Stimulated activated CD4-positive, alpha-beta T cell treated with anti-CD3 and anti-CD28 coated beads, TNF-alpha, amount 100 ng/mL, for 4 hours (primary cell): ENCODE results near the gene ABCG2.

ENCODE experiments used
- DNase-seq, 3 experiments: peaks; one replicate each; pipeline ENCODE4 v3.0.0-alpha.2; 2020; ENCODE audit warnings: low read depth in 3 of 3

ABCG2 gene

GRCh38 chr4:88158489-88159228, at the start of gene ABCG2:
Gene ABCG2, minus strand, starts transcription at chr4:88158639. Its CDS starts 18,644 bp downstream, at chr4:88139995.
- DNase-seq, result peak; percentile 1 to 17 (median 13)

DNA sequence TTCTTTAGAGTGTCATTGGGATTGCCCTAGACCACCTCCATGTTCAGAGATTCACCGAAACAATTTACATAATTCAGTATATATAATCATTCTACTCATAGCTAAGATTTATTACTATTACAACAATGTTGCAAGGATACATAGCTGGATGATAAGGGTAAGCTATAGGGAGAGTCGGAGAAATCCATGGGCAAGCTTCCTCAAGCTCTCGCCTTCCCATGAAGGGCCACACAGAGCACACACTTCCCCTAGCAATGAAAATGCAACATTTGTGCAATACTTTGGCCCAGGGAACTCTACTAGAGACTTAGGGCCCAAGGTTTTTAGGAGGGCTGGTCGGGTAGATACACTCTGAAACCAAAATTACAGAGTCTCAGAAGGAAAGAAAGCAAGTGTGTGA, 49.7 kb upstream of the ABCG2 start:
- DNase-seq, result no peak

GRCh38 chr4:88207171-88207570, 48.7 kb upstream of the ABCG2 start:
- no peak for DNase-seq

DNA sequence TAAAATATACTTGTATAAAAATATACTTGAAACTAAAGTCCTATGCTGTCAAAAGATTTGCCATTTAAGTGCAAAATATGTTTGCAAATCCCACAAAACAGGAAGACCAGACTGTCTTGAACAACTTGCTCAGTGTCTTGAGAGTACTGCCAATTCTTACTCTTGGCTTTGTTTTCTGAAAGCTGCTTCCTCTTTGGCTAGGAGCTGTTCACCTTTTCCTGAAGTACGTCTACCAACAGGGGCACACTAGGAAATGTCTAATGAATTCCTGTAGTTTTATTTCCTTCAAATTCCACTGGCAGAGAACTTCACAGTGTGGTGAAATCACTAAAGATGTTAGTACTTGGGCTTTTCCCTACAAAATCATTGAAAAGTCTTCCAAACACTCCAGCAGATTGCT, 46.4 kb upstream of the ABCG2 start:
- DNase-seq, result no peak

DNA sequence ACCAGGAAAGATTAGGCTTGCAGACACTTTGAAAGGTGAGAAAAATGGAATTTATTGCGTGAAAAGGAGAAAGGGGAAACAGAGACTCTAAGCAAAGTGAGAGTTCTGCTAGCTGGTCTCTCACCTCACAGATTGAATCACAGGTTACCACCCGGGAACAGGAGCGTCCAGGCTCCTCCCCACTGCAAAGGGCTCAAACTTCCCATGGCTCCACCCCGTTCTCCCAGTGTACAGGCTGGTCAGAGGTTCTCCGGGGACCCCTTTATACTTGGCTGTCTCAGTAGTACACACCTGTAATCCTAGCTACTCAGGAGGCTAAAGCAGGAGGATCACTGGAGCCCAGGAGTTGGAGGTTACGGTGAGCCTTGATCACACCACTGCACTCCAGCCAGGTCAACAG, 44.0 kb upstream of the ABCG2 start:
- no peak for DNase-seq

DNA sequence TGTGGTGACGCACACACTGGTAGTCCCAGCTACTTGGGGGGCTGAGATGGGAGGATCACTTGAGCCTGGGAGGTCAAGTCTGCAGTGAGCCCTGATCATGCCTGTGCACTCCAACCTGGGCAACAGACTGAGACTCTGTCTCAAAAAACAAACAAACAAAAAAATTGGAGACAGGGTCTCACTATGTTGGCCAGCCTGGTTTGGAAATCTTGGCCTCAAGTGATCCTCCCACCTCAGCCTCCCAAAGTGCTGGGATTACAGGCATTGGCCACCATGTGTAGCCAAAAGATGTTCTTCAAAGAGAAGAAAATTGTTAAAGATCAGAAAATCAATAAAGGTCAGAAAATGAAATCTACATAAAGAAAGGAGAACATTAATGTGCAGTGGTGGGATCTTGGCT, 41.7 kb upstream of the ABCG2 start:
- DNase-seq, result no peak

DNA sequence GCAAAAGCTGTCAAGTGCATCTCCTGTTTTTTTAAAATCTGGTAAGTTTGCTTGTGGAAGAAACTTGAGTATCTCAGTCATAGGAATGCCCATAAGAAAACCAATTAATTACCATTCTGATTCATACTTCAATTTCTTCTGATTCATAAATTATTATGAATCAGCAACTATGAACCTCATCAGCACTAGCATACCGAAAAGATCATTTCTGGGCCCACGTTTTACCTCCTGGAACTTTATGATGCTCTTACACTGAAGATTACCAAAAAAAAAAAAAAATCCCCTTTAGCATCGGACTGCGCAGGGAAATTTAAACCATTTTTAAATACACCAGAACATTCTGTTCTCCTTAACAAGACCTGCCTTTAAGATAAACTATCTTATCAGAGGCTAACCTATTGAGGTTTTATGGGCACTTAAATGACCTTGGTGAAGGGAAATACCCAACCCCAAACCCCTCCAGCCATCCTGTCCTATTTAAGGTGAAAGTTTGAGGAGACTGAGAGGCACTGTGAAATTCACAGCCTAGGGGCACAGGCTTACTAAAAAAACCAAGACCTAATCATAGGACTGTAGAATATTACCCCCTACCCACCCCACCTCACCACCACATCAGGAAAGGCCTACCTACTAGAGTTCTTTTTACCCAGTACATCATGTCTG, 38.2 kb upstream of the ABCG2 start:
- DNase-seq, result no peak

DNA sequence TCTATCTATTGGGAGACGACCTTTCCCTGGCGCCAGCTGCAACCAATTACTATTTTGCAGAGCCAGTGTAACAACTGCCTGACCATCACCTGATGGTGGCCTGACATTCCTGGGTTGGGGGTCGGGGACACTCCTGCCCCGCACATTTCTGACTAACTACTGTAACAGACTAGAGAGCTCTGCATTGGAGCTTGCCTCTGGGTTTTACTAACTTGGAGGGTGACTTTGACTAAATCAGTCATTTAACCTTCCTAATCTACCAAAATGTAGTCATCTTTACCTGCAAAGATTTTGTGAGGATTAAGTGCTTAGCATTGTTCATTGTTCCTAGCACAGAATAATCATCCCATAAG, 37.5 kb upstream of the ABCG2 start:
- DNase-seq, result no peak

GRCh38 chr4:88195328-88196012, 37.0 kb upstream of the ABCG2 start:
- no peak for DNase-seq

DNA sequence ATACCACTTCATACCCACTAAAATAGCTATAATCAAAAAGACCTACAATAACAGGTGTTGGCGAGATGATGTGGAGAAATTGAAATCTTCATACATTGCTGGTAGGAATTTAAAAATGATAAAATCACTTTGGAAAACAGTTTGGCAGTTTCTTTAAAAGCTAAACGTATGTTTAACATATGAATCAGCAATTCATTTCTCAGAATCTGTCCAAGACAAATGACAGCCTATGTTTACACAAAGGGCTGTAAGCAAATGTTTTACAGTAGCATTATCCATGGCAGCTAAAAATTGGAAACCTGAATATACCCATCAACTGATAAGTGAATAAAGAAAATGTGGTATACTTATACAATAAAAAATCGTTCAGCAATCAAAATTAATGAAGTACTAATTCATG, 33.0 kb upstream of the ABCG2 start:
- DNase-seq, result no peak

DNA sequence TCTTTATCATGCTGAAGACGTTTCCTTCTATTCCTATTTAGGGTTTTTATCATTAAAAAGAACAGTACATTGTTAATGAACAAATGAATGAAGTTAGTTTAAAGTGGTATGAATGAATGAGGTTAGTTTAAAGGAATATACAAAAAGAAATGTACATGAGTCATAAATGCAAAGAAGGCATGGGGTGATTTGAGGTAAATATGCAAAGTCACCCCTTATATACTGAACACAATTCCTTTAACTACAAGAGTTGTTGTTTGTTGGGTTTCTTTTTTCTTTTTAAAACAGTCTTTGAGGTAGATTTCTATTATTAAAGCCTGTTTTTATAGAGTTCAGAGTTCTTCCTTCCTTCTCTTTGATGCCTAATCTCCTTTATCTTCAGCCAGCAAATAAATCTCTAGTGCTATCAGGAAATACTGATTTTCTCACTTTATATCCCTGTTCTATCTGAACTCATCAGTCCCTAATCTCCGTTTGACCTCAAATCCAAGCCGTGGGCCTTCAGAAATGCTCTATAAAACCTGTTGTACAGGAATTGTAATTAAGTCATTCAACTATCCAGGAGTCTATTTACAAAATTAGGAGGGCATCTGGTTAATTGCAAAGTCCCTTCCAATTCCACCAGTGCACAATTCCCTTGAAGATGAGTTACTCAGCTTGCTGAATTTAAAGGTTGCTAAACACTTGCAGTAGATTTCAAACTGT, 31.6 kb upstream of the ABCG2 start:
- DNase-seq, result no peak

DNA sequence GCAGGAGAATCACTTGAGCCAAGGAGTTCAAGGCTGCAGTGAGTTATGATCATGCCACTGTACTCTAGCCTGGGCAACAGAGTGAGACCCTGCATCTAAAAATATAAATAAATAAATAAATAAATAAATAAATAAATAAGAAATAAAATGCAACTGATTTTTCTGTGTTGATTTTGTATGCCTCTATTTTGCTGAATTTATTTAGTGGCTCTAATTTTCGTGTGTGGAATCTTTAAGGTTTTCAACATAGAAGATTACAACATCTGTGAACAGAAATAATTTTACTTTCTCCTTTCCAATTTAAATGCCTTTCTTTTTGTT, 30.9 kb upstream of the ABCG2 start:
- DNase-seq, result no peak

DNA sequence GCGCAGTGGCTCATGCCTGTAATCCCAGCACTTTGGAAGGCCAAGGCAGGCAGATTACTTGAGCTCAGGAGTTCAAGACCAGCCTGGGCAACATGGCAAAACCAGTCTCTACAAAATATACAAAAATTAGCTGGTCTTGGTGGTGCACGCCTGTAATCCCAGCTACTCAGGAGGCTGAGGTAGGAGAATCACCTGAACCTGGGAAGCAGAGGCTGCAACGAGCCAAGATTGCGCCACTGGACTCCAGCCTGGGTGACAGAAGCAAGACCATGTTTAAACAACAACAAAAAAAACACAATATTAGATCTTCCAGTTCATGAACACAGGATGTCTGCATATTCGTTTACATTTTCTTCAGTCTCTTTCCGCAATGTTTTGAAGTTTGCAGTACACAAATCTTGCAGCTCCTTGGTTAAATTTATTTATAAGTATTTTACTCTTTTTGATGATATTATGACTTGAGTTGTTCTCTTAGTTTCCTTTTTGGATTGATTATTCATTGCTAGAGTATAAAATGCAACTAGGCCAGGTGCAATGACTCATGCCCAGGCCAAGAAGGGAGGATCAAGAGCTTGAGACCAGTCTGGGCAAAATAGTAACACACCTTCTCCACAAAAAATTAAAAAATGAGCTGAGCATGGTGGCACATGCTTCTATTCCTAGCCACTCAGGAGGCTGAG, 30.4 kb upstream of the ABCG2 start:
- no peak for DNase-seq

GRCh38 chr4:88187766-88188165, 29.3 kb upstream of the ABCG2 start:
- no peak for DNase-seq

DNA sequence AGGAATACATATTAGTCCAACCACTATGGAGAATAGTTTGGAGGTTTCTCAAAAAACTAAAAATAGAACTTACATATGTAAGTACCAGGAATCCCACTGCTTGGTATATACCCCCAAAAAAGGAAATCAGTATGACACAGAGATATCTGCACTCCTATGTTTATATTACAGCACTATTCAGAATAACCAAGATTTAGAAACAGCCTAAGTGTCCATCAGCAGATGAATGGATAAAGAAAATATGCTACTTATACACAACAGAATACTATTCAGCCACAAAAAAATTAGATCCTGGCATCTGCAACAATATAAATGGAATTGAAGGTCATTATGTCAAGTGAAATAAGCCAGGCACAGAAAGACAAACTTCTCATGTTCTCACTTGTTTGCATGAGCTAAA, 27.5 kb upstream of the ABCG2 start:
- no peak for DNase-seq

- no peak for DNase-seq
Observed at GRCh38 chr4:88179261-88179660, 20.8 kb upstream of the ABCG2 start.

- no peak for DNase-seq
Observed at GRCh38 chr4:88178626-88179231, 20.3 kb upstream of the ABCG2 start.

- no peak for DNase-seq
Observed at GRCh38 chr4:88177983-88178625, 19.7 kb upstream of the ABCG2 start.

DNA sequence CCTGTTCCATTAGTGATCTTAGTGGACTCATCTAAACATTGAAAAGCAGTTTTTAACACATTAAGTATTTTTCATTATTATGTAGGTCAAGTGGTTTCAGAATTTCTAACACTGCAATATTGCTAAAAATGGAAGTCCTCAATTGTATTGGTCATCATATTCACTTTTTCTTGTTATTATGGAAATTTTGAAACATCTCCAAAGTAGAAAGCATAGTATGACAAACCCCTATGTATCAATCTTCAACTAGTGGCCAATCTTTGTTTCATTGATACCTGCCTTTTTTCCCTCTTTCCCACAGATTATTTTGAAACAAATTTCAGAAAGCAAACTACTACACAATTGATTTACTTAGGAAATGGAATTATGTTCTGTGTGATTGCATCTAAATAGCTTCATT, 14.5 kb upstream of the ABCG2 start:
- DNase-seq, result no peak

DNA sequence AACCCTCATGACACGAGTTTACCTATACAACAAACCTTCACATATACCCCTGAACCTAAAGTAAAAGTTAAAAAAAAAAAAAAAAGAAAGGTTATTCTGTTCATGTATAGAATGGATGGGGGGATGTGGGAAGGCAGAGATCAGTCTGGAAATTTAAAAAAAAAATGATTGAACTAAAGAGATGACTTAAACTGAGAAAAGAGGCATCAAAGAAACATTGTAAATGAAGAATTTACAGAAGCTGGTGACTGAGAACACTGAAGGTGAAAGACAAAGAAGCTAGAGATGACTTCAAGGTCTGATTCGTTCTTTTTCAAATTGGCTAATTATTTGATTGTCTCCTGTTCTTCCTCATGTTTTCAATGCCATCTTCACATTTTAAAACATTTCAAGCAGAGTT, 12.8 kb upstream of the ABCG2 start:
- no peak for DNase-seq

DNA sequence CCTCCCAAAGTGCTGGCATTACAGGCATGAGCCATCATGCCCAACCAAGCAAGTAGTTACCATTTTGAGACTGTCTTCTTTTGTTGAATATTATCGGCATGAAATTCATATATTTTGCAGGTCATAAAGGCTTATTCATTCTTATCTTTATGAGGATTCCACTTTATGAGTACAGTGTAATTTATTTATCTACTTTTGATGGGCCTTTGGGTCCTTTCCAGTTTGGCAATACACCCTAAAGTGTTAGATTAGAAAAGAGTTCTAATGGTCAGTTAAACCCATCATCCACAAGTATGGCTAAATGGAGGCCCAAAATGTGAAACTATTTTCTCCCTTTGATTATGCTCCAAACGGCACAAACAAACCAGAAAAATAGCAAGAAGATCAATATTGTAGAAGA, 10.9 kb upstream of the ABCG2 start:
- DNase-seq, result no peak
